Lung (tissue), 12 donors: ENCODE data around the gene DCXR. TPM values are rescaled to one million over a fixed set of nuclear protein-coding genes. Genes with fewer than 3 reads are reported as not detected.

Experiments used
- ATAC-seq: fragments of 200-7000 bp; cut with Tn5 transposase; one replicate; pipeline ENCODE4 v1.9.1; 2020; ENCODE audit warnings: moderate number of reproducible peaks; ENCODE audit not compliant: insufficient read depth, low FRiP score
- DNase-seq, 3 donors: peaks; one replicate each; pipeline ENCODE4 v3.0.0-alpha.2; 2013 to 2017
- H3K27ac ChIP-seq, 2 donors: one replicate each; pipeline ENCODE4 v1.5.1; 2013; ENCODE audit warnings: mild to moderate bottlenecking in 2 of 2, moderate library complexity in 2 of 2, control low read depth in 1 of 2, inconsistent platforms in 1 of 2, low read depth in 1 of 2, low read length in 1 of 2
- H3K27me3 ChIP-seq, 3 donors: one replicate each; pipeline ENCODE4 v1.5.1; 2013; ENCODE audit warnings: low read length in 2 of 3; ENCODE audit not compliant: control insufficient read depth in 3 of 3, insufficient read depth in 3 of 3
- H3K36me3 ChIP-seq, 4 donors: one replicate each; pipeline ENCODE4 v1.5.1; 2013; ENCODE audit warnings: low read length in 4 of 4, mild to moderate bottlenecking in 1 of 4, moderate library complexity in 1 of 4; ENCODE audit not compliant: control insufficient read depth in 4 of 4, insufficient read depth in 4 of 4
- H3K4me1 ChIP-seq, 5 donors: one replicate each; pipeline ENCODE4 v1.5.1; 2013; ENCODE audit warnings: low read length in 5 of 5, mild to moderate bottlenecking in 2 of 5, moderate library complexity in 1 of 5; ENCODE audit not compliant: control insufficient read depth in 5 of 5, insufficient read depth in 5 of 5
- H3K4me3 ChIP-seq: one replicate; pipeline ENCODE4 v1.5.1; 2013; ENCODE audit warnings: mild to moderate bottlenecking, control low read depth, moderate library complexity
- H3K9ac ChIP-seq, 2 donors: one replicate each; pipeline ENCODE4 v1.5.1; 2013; ENCODE audit warnings: low read length in 2 of 2, control low read depth in 1 of 2; ENCODE audit not compliant: insufficient read depth in 1 of 2
- H3K9me3 ChIP-seq, 4 donors: one replicate each; pipeline ENCODE4 v1.5.1; 2013; ENCODE audit warnings: low read length in 3 of 4, mild to moderate bottlenecking in 1 of 4, moderate library complexity in 1 of 4; ENCODE audit not compliant: control insufficient read depth in 4 of 4, insufficient read depth in 3 of 4
- CTCF ChIP-seq: IDR thresholded peaks from 2 replicates; pipeline ENCODE4 v1.5.1; 2012; ENCODE audit warnings: mild to moderate bottlenecking; ENCODE audit errors: control extremely low read depth, extremely low read depth
- WGBS, 2 donors: extraction: QIAGEN DNeasy Blood & Tissue Kit; methylation state at CpG; one replicate each; pipeline ENCODE4 v1.1.7; 2013; 5-methylcytosine and 5-hydroxymethylcytosine counted together
- polyA plus RNA-seq, 2 donors: library from polyadenylated mRNA; stranded (reverse); fragments of 200-250 nt; gene quantifications; one replicate each; pipeline ENCODE4 v1.2.1, GENCODE V29; 2013
- total RNA-seq, 2 donors: library from RNA; depleted of rRNA in 1 of 2; stranded (reverse); fragments of >200 nt in 1 of 2; gene quantifications; one replicate each; pipeline ENCODE4 v1.2.1, GENCODE V29; 2014 to 2021
- donor health status: control.
- donor health status: control.
- donor health status: Bipolar disorder and iron deficiency.
- donor health status: healthy.
- donor health status: DM: yes; HTN: yes; CAD: no.

Gene DCXR
- total and polyA plus RNA-seq, 4 donors: 41.6 to 246 (median 206) TPM

GRCh38 chr17:82012640-82013295 is 24.7 kb downstream of the DCXR start:
- 76 to 86% methylated on average over 18 to 19 of the region's 19 CpGs for WGBS, 2 donors
- no peak for TF ChIP-seq CTCF
- peak; percentile 35 to 48 (median 47) for DNase-seq
- H3K9me3 ChIP-seq: no peaks in the 10 kb centered on the region
- peak overlapping the region in 1 of 2 donors; percentile 39 for H3K9ac ChIP-seq
- no peaks in the 10 kb centered on the region for H3K27me3 ChIP-seq
- H3K4me1 ChIP-seq: peaks cover 0 to 27% (median 0%) of the 10 kb centered on the region in 5 donors
- H3K4me3 ChIP-seq: no peak overlapping the region
- H3K27ac ChIP-seq: peak overlapping the region; percentile 73 to 85
- peaks cover 0 to 25% (median 0%) of the 10 kb centered on the region in 4 donors for H3K36me3 ChIP-seq
- ATAC-seq: peak; percentile 15

- Histone ChIP-seq H3K9ac (no peak overlapping the region), H3K27me3 (no peaks in the 10 kb centered on the region), H3K9me3 (no peaks in the 10 kb centered on the region), H3K36me3 (peaks cover 0 to 23% (median 0%) of the 10 kb centered on the region in 4 donors), H3K4me1 (peaks cover 0 to 27% (median 0%) of the 10 kb centered on the region in 5 donors), H3K4me3 (no peak overlapping the region), H3K27ac (peak overlapping the region in 1 of 2 donors; percentile 85)
- TF ChIP-seq CTCF: no peak
- ATAC-seq (no peak), DNase-seq (peak in 2 of 3 donors; percentile 61 to 70)
- WGBS, 2 donors: 60 to 66% methylated on average over 19 to 20 of the region's 20 CpGs
These were observed 25.2 kb downstream of the DCXR start for GRCh38 chr17:82012261-82012639.

- Histone ChIP-seq H3K36me3 (peaks cover 0 to 23% (median 0%) of the 10 kb centered on the region in 4 donors), H3K4me1 (peaks cover 0 to 29% (median 0%) of the 10 kb centered on the region in 5 donors), H3K27me3 (no peaks in the 10 kb centered on the region), H3K9me3 (no peaks in the 10 kb centered on the region), H3K27ac (peak overlapping the region in 1 of 2 donors; percentile 85), H3K9ac (no peak overlapping the region), H3K4me3 (no peak overlapping the region)
- DNase-seq (no peak), ATAC-seq (no peak)
- no peak for TF ChIP-seq CTCF
- WGBS, 2 donors: 87 to 91% methylated on average over 17 to 19 of the region's 19 CpGs
These were observed 25.8 kb downstream of the DCXR start for GRCh38 chr17:82011617-82012187.
